Mucosa of rectum (tissue), 2 donors: ENCODE results near the gene SIK3.

Experiments used
- H3K27ac ChIP-seq, 2 donors: one replicate each; pipeline ENCODE4 v1.7.0; 2013; ENCODE audit warnings: inconsistent platforms in 2 of 2, low read depth in 2 of 2, low read length in 2 of 2
- H3K27me3 ChIP-seq, 2 donors: one replicate each; pipeline ENCODE4 v1.7.0; 2013; ENCODE audit warnings: low read length in 2 of 2; ENCODE audit not compliant: control insufficient read depth in 2 of 2, insufficient read depth in 2 of 2
- H3K36me3 ChIP-seq, 2 donors: one replicate each; pipeline ENCODE4 v1.7.0; 2013; ENCODE audit warnings: low read length in 2 of 2; ENCODE audit not compliant: control insufficient read depth in 2 of 2, insufficient read depth in 2 of 2
- H3K4me1 ChIP-seq, 2 donors: one replicate each; pipeline ENCODE4 v1.7.0; 2013; ENCODE audit warnings: low read length in 2 of 2, mild to moderate bottlenecking in 1 of 2; ENCODE audit not compliant: control insufficient read depth in 2 of 2, insufficient read depth in 2 of 2
- H3K4me3 ChIP-seq, 2 donors: one replicate each; pipeline ENCODE4 v1.7.0; 2013; ENCODE audit warnings: low read length in 2 of 2
- H3K9ac ChIP-seq, 2 donors: one replicate each; pipeline ENCODE4 v1.7.0; 2013; ENCODE audit warnings: low read length in 2 of 2, low read depth in 1 of 2, mild to moderate bottlenecking in 1 of 2
- H3K9me3 ChIP-seq, 2 donors: one replicate each; pipeline ENCODE4 v1.7.0; 2013; ENCODE audit warnings: low read length in 2 of 2; ENCODE audit not compliant: control insufficient read depth in 2 of 2
- donor health status: healthy.
- donor health status: Normal muscosa, but diverticular disease.

SIK3 gene

DNA sequence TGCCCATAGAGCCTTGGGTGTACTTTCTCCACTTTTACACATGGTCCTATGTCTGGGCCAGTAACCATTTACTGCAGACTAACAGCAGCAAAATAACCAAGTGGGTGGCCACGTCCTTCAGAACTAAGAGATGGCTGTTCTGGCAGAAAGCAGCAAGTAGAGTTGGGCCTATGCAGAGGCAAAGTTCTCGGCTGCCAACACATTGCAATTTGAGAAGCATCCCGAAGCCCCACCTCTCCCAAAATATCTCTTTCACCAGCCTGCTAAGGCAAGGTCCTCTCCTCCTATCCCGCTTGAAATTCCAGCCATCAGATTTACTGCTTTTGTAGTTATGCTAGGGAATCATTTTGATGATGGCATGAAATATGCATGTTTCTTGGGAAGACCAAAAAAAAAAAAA, 142.3 kb downstream of the SIK3 start:
- Histone ChIP-seq H3K9me3 (no peaks in the 10 kb centered on the region), H3K27me3 (no peaks in the 10 kb centered on the region), H3K36me3 (peaks cover 0 to 12% of the 10 kb centered on the region in 2 donors), H3K4me3 (no peak overlapping the region), H3K9ac (no peak overlapping the region), H3K4me1 (peaks cover 0 to 7% of the 10 kb centered on the region in 2 donors), H3K27ac (peak overlapping the region in 1 of 2 donors; percentile 1)

DNA sequence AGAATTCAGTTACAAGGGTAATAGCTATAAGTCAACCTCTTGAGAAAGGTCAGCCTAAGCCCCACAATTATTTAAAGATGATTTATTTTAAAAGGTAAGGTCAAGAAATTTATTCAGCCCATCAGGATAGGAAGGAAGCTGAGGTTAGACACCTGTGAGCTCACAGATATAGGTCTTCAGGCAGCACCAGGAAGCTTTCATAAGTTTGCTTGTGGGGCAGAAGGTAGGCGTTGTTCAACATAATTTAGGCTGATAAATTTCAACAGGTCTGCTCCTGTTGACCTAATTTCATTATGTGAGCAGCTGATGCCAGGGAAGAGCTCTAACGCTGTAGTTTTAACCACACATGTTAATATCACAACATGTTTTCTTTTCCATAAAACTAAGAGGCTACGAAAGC, 142.7 kb downstream of the SIK3 start:
- peak overlapping the region in 1 of 2 donors; percentile 1 for H3K27ac ChIP-seq
- peaks cover 0 to 16% of the 10 kb centered on the region in 2 donors for H3K36me3 ChIP-seq
- peaks cover 0 to 7% of the 10 kb centered on the region in 2 donors for H3K4me1 ChIP-seq
- no peaks in the 10 kb centered on the region for H3K27me3 ChIP-seq
- H3K9ac ChIP-seq = no peak overlapping the region
- H3K9me3 ChIP-seq = no peaks in the 10 kb centered on the region
- H3K4me3 ChIP-seq = no peak overlapping the region

DNA sequence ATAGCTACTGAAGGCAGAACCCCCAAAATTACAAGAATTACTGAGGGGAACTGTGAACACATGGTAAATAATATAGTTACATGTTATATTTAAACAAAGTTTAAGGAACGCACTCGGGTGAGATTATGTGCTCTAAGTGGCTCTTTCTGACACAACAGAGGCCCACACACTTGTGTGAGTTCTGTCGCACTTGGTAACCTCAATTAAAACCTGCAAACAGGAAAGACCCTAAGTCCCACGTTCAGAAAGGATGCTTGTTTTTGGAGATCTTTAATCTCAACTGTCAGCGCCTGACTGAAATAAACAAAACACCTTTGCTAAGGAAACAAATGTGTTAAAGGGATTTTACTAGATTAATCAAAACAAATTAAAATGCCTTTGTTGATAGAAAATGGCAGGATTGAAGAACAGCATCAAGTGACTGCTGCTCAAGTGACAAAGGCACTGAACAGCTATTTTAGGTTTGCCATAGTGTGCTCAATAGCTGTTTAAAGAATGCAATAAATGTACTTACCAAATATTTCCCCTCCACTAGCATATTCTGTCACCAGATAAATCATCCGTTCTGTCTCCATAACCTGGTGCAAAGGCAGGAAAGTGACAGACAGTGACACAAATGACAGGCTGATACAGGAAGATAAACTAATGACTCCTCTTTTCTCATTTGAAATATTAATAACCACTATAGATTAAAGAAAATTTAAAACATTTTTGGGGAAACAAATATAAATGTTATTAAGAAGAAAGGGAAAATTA, 144.5 kb downstream of the SIK3 start:
- H3K4me3 ChIP-seq = no peak overlapping the region
- H3K27ac ChIP-seq = no peak overlapping the region
- peaks cover 0 to 7% of the 10 kb centered on the region in 2 donors for H3K4me1 ChIP-seq
- H3K9ac ChIP-seq = no peak overlapping the region
- no peaks in the 10 kb centered on the region for H3K9me3 ChIP-seq
- no peaks in the 10 kb centered on the region for H3K27me3 ChIP-seq
- peaks cover 4 to 17% of the 10 kb centered on the region in 2 donors for H3K36me3 ChIP-seq

DNA sequence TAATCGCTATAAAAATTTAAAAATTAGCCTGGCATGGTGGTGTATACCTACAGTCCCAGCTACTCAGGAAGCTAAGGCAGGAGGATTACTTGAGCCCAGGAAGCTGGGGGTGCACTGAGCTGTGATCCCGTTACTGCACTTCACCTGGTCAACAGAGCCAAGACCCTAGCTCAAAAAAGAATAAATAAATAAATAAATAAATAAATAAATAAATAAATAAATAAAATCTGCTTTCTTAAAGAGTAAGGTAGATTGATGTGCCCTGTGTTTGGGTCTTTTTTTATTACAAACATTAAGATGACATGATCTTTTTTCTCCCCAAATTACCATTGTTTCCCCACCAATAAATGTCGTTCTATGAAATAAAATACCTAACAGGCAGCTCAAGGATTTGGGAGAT, 146.5 kb downstream of the SIK3 start:
- H3K4me3 ChIP-seq = no peak overlapping the region
- no peaks in the 10 kb centered on the region for H3K9me3 ChIP-seq
- H3K27me3 ChIP-seq = no peaks in the 10 kb centered on the region
- no peaks in the 10 kb centered on the region for H3K4me1 ChIP-seq
- H3K9ac ChIP-seq = no peak overlapping the region
- no peak overlapping the region for H3K27ac ChIP-seq
- peaks cover 4 to 17% of the 10 kb centered on the region in 2 donors for H3K36me3 ChIP-seq

DNA sequence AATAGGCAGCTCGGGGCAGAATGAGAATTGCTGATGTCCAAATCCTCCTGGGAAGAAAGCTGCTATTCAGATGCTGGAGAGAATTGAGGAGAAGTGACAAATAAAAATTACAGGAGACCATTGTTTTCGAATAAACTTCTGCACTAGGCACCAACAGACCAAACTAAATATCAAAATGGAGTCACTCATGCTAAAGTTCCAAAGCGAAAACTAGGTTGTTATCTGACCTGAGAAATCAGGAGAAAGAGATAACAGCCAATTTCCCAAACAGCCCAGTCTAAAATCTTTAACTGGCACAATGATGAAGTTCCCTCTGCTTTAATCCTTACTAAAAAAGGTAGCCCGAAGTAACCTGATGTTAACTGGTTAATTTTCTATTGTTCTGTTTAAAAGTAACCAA, 148.0 kb downstream of the SIK3 start:
- H3K9me3 ChIP-seq = no peaks in the 10 kb centered on the region
- H3K36me3 ChIP-seq = peaks cover 4 to 13% of the 10 kb centered on the region in 2 donors
- no peak overlapping the region for H3K4me3 ChIP-seq
- H3K9ac ChIP-seq = no peak overlapping the region
- no peak overlapping the region for H3K27ac ChIP-seq
- no peaks in the 10 kb centered on the region for H3K27me3 ChIP-seq
- no peaks in the 10 kb centered on the region for H3K4me1 ChIP-seq

DNA sequence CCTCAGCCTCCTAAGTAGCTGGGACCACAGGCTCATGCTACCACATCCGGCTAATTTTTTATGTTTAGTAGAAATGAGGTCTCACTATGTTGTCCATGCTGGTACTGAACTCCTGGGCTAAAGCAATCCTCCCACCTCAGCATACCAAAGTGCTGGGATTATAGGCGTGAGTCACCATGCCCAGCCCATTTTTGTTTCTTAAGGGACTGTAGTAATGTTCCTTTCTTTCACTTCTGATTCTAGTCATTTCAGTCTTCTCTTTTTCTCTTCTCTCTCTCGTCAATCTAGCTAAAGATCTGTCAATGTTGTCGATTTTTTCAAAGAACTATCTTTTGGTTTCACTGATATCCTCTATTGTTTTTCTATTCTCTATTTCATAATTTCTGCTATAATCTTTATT, 149.8 kb downstream of the SIK3 start:
- peaks cover 6 to 7% of the 10 kb centered on the region in 2 donors for H3K36me3 ChIP-seq
- H3K4me3 ChIP-seq = no peak overlapping the region
- H3K9me3 ChIP-seq = no peaks in the 10 kb centered on the region
- H3K4me1 ChIP-seq = no peaks in the 10 kb centered on the region
- no peak overlapping the region for H3K9ac ChIP-seq
- no peak overlapping the region for H3K27ac ChIP-seq
- H3K27me3 ChIP-seq = no peaks in the 10 kb centered on the region

DNA sequence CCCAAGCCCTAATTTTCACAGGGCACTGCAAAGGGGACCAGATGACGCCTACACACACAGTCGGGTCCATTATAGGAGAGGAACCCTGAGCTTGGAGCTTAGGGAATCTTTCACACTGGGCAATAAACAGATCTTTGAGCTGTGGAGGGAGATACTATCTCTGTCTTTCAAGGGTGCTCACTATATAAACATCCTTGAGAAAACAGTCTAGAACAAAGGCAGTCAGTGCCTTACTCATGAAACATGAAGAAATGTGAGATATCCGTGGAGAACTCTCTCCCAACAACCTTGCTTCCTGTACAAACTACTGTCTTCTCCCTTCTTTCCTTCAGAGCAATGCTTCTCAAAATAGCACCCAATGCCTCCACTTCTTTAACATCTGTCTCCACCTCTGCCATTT, 151.8 kb downstream of the SIK3 start:
- Histone ChIP-seq H3K27ac (no peak overlapping the region), H3K36me3 (peaks cover 6 to 7% of the 10 kb centered on the region in 2 donors), H3K9ac (no peak overlapping the region), H3K4me1 (no peaks in the 10 kb centered on the region), H3K4me3 (no peak overlapping the region), H3K27me3 (no peaks in the 10 kb centered on the region), H3K9me3 (no peaks in the 10 kb centered on the region)

DNA sequence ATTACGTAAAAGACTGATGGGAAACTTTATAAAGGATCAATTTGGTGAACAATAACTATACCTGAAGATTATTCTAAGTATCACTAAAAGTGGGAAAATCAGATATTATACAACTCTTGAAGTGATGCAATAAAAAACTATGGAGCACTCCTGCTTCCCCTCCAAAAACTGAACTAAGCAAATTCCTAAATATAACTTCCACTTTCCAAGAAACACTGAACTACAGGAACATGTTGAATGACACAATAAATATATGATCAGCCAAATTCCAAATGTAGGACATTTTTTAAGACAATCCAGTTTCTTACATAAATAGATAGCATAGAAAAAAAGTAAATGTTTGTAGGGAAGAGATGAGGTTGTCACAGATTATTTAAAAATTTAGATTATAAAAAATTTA, 158.7 kb downstream of the SIK3 start:
- Histone ChIP-seq H3K9ac (no peak overlapping the region), H3K27me3 (no peaks in the 10 kb centered on the region), H3K9me3 (no peaks in the 10 kb centered on the region), H3K27ac (no peak overlapping the region), H3K4me1 (no peaks in the 10 kb centered on the region), H3K4me3 (no peak overlapping the region), H3K36me3 (peaks cover 0 to 2% of the 10 kb centered on the region in 2 donors)

DNA sequence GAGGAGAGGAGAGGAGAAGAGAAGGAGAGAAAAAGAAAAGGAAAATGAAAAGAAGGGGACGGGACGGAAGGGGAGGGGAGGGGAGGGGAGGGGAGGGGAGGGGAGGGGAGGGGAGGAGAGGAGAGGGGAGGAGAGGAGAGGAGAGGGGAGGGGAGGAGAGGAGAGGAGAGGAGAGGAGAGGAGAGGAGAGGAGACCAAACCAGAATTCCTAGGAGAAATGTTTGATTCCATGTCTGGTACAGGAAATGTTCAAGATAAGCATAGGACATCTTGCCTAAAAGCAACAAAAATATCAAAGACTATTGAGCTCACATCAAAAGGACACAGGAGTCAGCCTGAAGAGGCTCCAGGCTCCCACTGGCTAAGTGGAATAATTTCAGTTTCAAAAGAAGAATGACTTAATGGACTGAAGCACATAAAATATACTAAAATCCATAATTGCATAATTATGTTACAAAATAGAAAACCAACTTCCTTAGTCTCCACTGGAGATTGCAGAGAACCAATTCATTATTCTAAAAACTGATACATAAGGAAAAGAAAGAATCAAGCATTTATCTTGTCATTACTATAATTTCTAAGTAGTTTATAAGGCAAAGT, 159.7 kb downstream of the SIK3 start:
- H3K4me1 ChIP-seq = no peaks in the 10 kb centered on the region
- H3K9me3 ChIP-seq = no peaks in the 10 kb centered on the region
- no peaks in the 10 kb centered on the region for H3K36me3 ChIP-seq
- H3K9ac ChIP-seq = no peak overlapping the region
- H3K27me3 ChIP-seq = no peaks in the 10 kb centered on the region
- H3K4me3 ChIP-seq = no peak overlapping the region
- no peak overlapping the region for H3K27ac ChIP-seq

DNA sequence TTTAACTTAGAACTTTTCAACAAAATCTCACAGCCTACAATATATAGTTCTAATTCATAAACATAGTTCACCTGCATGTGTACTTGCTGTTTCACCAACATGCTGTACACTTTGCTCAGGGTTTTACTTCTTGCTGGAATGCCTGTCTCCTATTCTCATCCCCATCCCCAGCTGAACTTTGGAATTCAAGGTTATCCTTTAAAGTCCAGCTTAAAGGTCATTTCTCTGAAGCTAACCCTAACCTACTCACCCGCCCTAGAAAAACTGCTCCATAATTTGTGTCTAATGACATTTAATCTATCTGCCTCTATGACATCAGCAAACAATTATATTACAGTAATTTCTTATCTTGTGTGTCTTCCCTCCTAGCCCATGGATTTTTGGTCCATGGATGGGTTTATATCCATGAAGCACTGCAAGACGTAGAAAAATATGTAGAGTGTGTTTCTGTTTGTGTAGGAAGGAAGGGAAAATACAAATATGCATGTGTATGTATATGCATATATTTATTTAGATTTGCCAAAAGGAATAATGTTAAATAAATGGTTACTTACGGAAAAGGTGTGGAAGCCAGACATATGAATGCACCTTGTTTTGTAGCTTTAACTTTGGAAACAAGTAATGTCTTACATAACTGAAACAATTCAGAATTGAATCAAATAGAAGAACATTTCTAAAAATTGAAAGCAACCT, 161.3 kb downstream of the SIK3 start:
- H3K27ac ChIP-seq = no peak overlapping the region
- no peaks in the 10 kb centered on the region for H3K4me1 ChIP-seq
- no peaks in the 10 kb centered on the region for H3K36me3 ChIP-seq
- no peaks in the 10 kb centered on the region for H3K27me3 ChIP-seq
- no peaks in the 10 kb centered on the region for H3K9me3 ChIP-seq
- H3K9ac ChIP-seq = no peak overlapping the region
- no peak overlapping the region for H3K4me3 ChIP-seq
